GM12891 (cell line): ENCODE results near the gene ARHGAP12.

ENCODE experiments used
- PAX5 ChIP-seq: IDR thresholded peaks from 2 replicates; pipeline ENCODE4 v1.6.1; 2011; ENCODE audit warnings: low read length, moderate library complexity, mild to moderate bottlenecking; ENCODE audit not compliant: insufficient read depth, severe bottlenecking
- POLR2A ChIP-seq: IDR thresholded peaks from 2 replicates; pipeline ENCODE4 v1.6.1; 2011; ENCODE audit warnings: low read depth, low read length, control low read depth
- POLR2AphosphoS5 ChIP-seq: IDR thresholded peaks from 2 replicates; pipeline ENCODE4 v1.6.1; 2011; ENCODE audit warnings: low read depth, low read length, control low read depth
- POU2F2 ChIP-seq: IDR thresholded peaks from 2 replicates; pipeline ENCODE4 v1.6.1; 2011; ENCODE audit warnings: low read depth, mild to moderate bottlenecking, control low read depth, low read length, moderate library complexity
- TAF1 ChIP-seq: IDR thresholded peaks from 2 replicates; pipeline ENCODE4 v1.6.1; 2011; ENCODE audit warnings: low read depth, low read length, control low read depth

GRCh38 chr10:31956200-31956946 is 27.7 kb upstream of the ARHGAP12 start:
- TF ChIP-seq POLR2A (no peak), POLR2AphosphoS5 (no peak), TAF1 (no peak), POU2F2 (no peak), PAX5 (no peak)
